CD14-positive monocyte (primary cell): ENCODE data around the gene SDK1. TPM values are rescaled to one million over a fixed set of nuclear protein-coding genes. Genes with fewer than 3 reads are reported as not detected.

Source experiments
- DNase-seq, 3 donors: peaks; one replicate each; pipeline ENCODE4 v3.0.0-alpha.2; 2011 to 2022
- H2AFZ ChIP-seq: 2 replicates; pipeline ENCODE4 v1.6.0; 2012; ENCODE audit warnings: mild to moderate bottlenecking, low read depth, low read length, inconsistent platforms; ENCODE audit not compliant: insufficient read depth, poor library complexity, severe bottlenecking
- H3K27ac ChIP-seq, 2 donors: 1 replicate in 1 of 2; 2 replicates in 1 of 2; pipeline ENCODE4 v1.5.1; 2012 to 2013; ENCODE audit warnings: low read length in 2 of 2, control low read depth in 1 of 2, inconsistent platforms in 1 of 2, low read depth in 1 of 2, mild to moderate bottlenecking in 1 of 2
- H3K27me3 ChIP-seq, 2 donors: one replicate each; pipeline versions ENCODE4 v1.6.0 to v1.6.1; 2011 to 2013; ENCODE audit warnings: low read length in 2 of 2; ENCODE audit not compliant: control insufficient read depth in 2 of 2, insufficient read depth in 2 of 2
- H3K36me3 ChIP-seq, 2 donors: replicated peaks in 1 of 2; 1 replicate in 1 of 2; 2 replicates in 1 of 2; pipeline versions ENCODE4 v1.5.1 to v1.6.1; 2012 to 2013; ENCODE audit warnings: low read length in 2 of 2, control low read depth in 1 of 2, inconsistent platforms in 1 of 2, mild to moderate bottlenecking in 1 of 2; ENCODE audit not compliant: insufficient read depth in 2 of 2, control insufficient read depth in 1 of 2
- H3K4me1 ChIP-seq, 2 donors: 1 replicate in 1 of 2; 2 replicates in 1 of 2; pipeline versions ENCODE4 v1.5.1 to v1.6.1; 2012 to 2013; ENCODE audit warnings: low read length in 2 of 2, control low read depth in 1 of 2, inconsistent platforms in 1 of 2, mild to moderate bottlenecking in 1 of 2, moderate library complexity in 1 of 2; ENCODE audit not compliant: insufficient read depth in 2 of 2, control insufficient read depth in 1 of 2
- H3K4me2 ChIP-seq: replicated peaks from 2 replicates; pipeline ENCODE3; 2012; ENCODE audit warnings: low read length, moderate library complexity, mild to moderate bottlenecking; ENCODE audit not compliant: poor library complexity, severe bottlenecking; ENCODE audit errors: extremely low read depth
- H3K4me3 ChIP-seq, 3 experiments: fragments of 200-600 bp in 1 of 3; sonication (generic) in 1 of 3; replicated peaks in 1 of 3; 1 replicate in 2 of 3; 2 replicates in 1 of 3; pipeline ENCODE4 v1.5.1; 2011 to 2013; ENCODE audit warnings: low read length in 3 of 3, mild to moderate bottlenecking in 3 of 3, control low read depth in 2 of 3, low read depth in 2 of 3, inconsistent platforms in 1 of 3, moderate library complexity in 1 of 3
- H3K79me2 ChIP-seq: 2 replicates; pipeline ENCODE4 v1.6.0; 2012; ENCODE audit warnings: mild to moderate bottlenecking, control low read depth, inconsistent platforms, low read length, moderate library complexity; ENCODE audit not compliant: insufficient read depth
- H3K9ac ChIP-seq: 2 replicates; pipeline ENCODE4 v1.6.0; 2017; ENCODE audit warnings: low read length, mild to moderate bottlenecking; ENCODE audit not compliant: insufficient read depth, poor library complexity, severe bottlenecking
- H3K9me3 ChIP-seq, 2 donors: replicated peaks in 1 of 2; 1 replicate in 1 of 2; 2 replicates in 1 of 2; pipeline versions ENCODE4 v1.5.1 to v1.6.1; 2012 to 2013; ENCODE audit warnings: low read length in 2 of 2, control low read depth in 1 of 2; ENCODE audit not compliant: control insufficient read depth in 1 of 2, insufficient read depth in 1 of 2
- H4K20me1 ChIP-seq: 2 replicates; pipeline ENCODE4 v1.6.0; 2012; ENCODE audit warnings: mild to moderate bottlenecking, low read length, control low read depth, moderate library complexity; ENCODE audit not compliant: insufficient read depth
- H3K27ac Mint-ChIP-seq, 7 donors: one replicate each; pipeline ENCODE4 v1.8.0; 2020; ENCODE audit warnings: mild to moderate bottlenecking in 7 of 7, mixed read lengths in 7 of 7, moderate library complexity in 6 of 7, inconsistent platforms in 2 of 7
- H3K27me3 Mint-ChIP-seq, 3 donors: one replicate each; pipeline ENCODE4 v1.8.0; 2021 to 2022; ENCODE audit warnings: low read depth in 3 of 3, mild to moderate bottlenecking in 3 of 3, mixed read lengths in 3 of 3, moderate library complexity in 3 of 3, inconsistent platforms in 1 of 3
- H3K36me3 Mint-ChIP-seq, 2 donors: one replicate each; pipeline ENCODE4 v1.8.0; 2020; ENCODE audit warnings: mixed read lengths in 2 of 2, inconsistent platforms in 1 of 2, mild to moderate bottlenecking in 1 of 2
- H3K4me1 Mint-ChIP-seq: one replicate; pipeline ENCODE4 v1.8.0; 2020; ENCODE audit warnings: mild to moderate bottlenecking, mixed read lengths
- H3K4me3 Mint-ChIP-seq, 2 donors: one replicate each; pipeline ENCODE4 v1.8.0; 2020; ENCODE audit warnings: mild to moderate bottlenecking in 2 of 2, mixed read lengths in 2 of 2, moderate library complexity in 1 of 2
- H3K9me3 Mint-ChIP-seq, 7 donors: one replicate each; pipeline ENCODE4 v1.8.0; 2020 to 2022; ENCODE audit warnings: mixed read lengths in 7 of 7, mild to moderate bottlenecking in 6 of 7, moderate library complexity in 6 of 7, inconsistent platforms in 2 of 7
- CTCF ChIP-seq: fragments of 200-600 bp; IDR thresholded peaks from one replicate; pipeline ENCODE4 v1.8.0; 2022; ENCODE audit warnings: antibody characterized with exemption, mild to moderate bottlenecking
- WGBS: methylation state at CpG from one replicate; pipeline ENCODE4 v1.1.5; 2013; ENCODE audit warnings: missing lambda C conversion rate; ENCODE audit not compliant: insufficient coverage; 5-methylcytosine and 5-hydroxymethylcytosine counted together
- intact Hi-C, 2 donors: fragments of 100-400 bp; cut with micrococcal nuclease; formaldehyde crosslinking; loops; one replicate each; pipeline versions ENCODE4 v1.15.0 to v1.15.1; 2023
- polyA plus RNA-seq, 3 donors: library from polyadenylated mRNA; depleted of rRNA in 1 of 3; unstranded in 2 of 3; stranded (reverse) in 1 of 3; fragments of 300-500 nt in 2 of 3; fragments of >200 nt in 1 of 3; fragmentation: Illumina TruSeq in 2 of 3; gene quantifications; 1 replicate in 2 of 3; 2 replicates in 1 of 3; pipeline ENCODE4 v1.2.3, GENCODE V29; 2012 to 2021

The SDK1 gene
- polyA plus RNA-seq, 3 donors, result 0.01 TPM; not detected in 2

- TF ChIP-seq CTCF, result no peak
- H3K79me2 ChIP-seq, result no peaks in the 10 kb centered on the region
- Mint-ChIP-seq H3K4me1 (no peaks in the 10 kb centered on the region), H3K27me3 (peaks cover 0 to 3% (median 0%) of the 10 kb centered on the region in 3 donors), H3K27ac (no peak overlapping the region), H3K4me3 (no peak overlapping the region), H3K9me3 (peaks cover 0 to 14% (median 3%) of the 10 kb centered on the region in 7 donors), H3K36me3 (no peaks in the 10 kb centered on the region)
- H3K27me3 ChIP-seq, result no peaks in the 10 kb centered on the region
- no peak overlapping the region for H2AFZ ChIP-seq
- 100% methylated on average over 1 of the region's 3 CpGs for WGBS
- intact Hi-C loops, result no loop called here
- H3K27ac ChIP-seq, result no peak overlapping the region
- peaks cover 0 to 2% of the 10 kb centered on the region in 2 donors for H3K9me3 ChIP-seq
- no peak for DNase-seq
- no peak overlapping the region for H3K9ac ChIP-seq
- no peaks in the 10 kb centered on the region for H4K20me1 ChIP-seq
- H3K4me3 ChIP-seq, result no peak overlapping the region
- no peaks in the 10 kb centered on the region for H3K36me3 ChIP-seq
- no peak overlapping the region for H3K4me2 ChIP-seq
- H3K4me1 ChIP-seq, result no peaks in the 10 kb centered on the region
Observed at GRCh38 chr7:3825491-3825890, 524.4 kb downstream of the SDK1 start.

- Histone ChIP-seq H3K4me3 (no peak overlapping the region), H3K79me2 (no peaks in the 10 kb centered on the region), H2AFZ (no peak overlapping the region), H4K20me1 (no peaks in the 10 kb centered on the region), H3K4me1 (no peaks in the 10 kb centered on the region), H3K9ac (no peak overlapping the region), H3K36me3 (no peaks in the 10 kb centered on the region), H3K4me2 (no peak overlapping the region), H3K27me3 (no peaks in the 10 kb centered on the region), H3K9me3 (peaks cover 0 to 4% of the 10 kb centered on the region in 2 donors), H3K27ac (no peak overlapping the region)
- no peak overlapping the region for H3K27ac Mint-ChIP-seq
- H3K4me3 Mint-ChIP-seq, result no peak overlapping the region
- intact Hi-C loops, result no loop called here
- WGBS, result no CpG with 5 or more reads among the region's 4 CpGs
- H3K9me3 Mint-ChIP-seq, result peaks cover 0 to 8% (median 2%) of the 10 kb centered on the region in 7 donors
- H3K36me3 Mint-ChIP-seq, result no peaks in the 10 kb centered on the region
- DNase-seq, result no peak
- no peak for TF ChIP-seq CTCF
- no peaks in the 10 kb centered on the region for H3K4me1 Mint-ChIP-seq
- H3K27me3 Mint-ChIP-seq, result peaks cover 0 to 2% (median 0%) of the 10 kb centered on the region in 3 donors
Observed at GRCh38 chr7:3832199-3832598, 531.1 kb downstream of the SDK1 start.
